ENCODE results near the gene PPM1H.
A peak's percentile ranks its signal among the peaks of the same experiment; 100 is the strongest.

Gene PPM1H

GRCh38 chr12:62713723-62714122, 221.2 kb downstream of the PPM1H start:
- DNase-seq (ENCODE audit: low read depth) = no peak

DNA sequence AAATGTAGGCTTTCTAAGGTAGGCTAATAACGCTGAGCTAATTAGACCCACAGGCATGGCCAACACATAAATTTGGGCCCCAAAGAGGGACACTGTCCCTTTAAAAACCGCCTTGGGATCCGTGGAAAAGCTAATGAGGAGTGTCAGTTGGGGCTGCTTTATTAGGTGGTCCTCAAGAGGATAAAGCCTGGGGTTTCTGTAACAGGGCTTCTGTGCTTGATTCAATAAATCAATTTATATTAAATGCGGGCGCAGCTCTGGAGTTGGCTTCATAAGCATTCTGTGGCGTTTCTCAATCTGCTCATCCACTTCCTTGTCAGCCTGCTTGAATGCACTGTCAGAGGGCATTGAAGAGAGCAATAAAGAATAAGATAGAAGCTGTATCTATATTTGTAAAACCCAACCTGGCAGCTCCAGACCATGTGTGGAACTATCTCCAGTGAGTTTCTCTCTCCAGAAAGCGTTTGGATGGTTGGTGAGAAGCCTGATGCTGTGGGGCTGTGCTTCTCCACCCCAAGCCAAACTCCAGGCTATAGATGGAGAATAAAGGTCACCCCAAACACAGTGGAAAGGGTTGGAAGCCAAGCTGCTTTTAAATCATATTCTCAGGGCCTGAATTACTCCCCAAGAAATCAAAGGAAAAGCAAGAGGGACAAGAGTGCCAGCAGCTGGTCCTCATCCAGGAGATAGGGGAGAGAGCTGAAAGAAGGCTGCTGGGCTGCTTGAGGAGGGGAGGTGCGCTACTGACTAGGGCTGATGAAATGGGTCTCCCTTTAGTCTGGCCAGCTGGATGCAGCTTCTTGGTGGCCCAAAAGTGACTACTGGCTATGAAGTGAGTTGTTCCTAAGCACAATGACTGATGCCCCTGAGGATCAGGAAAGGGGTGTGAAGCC, 222.0 kb downstream of the PPM1H start:
- no peak for DNase-seq (ENCODE audit: low read depth)

DNA sequence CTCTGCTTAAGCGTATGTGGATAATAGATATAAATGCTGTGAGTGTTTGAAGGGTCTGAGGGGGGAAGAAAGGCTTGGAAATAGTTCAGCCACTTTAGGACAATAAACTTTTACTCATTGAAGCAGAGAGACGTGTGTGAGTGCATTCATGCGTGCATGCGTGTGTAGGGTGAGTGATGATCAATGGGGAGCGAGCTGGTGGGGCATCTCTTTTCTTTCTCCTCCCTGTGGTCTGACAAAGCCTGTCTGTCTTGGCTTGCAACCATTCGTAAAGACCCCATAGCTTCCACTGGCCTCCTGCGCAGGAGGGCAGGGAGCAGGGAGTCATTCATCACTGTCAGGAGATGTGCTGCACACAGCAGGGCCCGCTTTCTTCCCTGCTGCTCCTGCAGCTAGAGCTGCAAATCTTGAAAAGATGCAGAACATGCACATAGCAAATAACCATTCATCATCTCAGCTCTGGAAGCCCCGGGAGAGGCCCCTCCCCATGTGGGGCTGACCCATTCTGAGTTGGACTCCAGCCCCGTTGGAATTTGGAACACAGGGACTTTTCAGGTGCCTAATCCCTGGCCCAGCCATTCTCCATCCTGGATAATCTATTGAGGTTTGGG, 223.2 kb downstream of the PPM1H start:
- no peak for DNase-seq (ENCODE audit: low read depth)

DNA sequence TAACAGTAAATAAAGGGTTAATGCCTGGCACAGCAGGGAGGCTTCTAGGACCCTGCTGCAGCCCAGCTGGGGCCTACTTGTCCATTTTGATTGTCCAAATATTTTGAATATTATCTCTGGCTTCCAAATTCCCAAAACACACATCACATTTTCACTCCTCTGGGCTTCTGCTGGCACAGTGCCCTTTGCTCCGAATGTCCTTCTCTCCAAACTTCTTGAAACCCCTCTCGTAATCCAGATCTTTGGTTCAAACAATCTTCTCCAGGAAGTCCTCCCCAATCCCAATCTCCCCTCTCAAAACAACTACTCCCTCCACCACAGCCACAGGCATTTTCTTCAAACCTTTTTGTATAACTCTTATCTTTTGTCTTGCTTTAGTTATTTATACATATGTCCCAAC, 225.6 kb downstream of the PPM1H start:
- no peak for DNase-seq (ENCODE audit: low read depth)

DNA sequence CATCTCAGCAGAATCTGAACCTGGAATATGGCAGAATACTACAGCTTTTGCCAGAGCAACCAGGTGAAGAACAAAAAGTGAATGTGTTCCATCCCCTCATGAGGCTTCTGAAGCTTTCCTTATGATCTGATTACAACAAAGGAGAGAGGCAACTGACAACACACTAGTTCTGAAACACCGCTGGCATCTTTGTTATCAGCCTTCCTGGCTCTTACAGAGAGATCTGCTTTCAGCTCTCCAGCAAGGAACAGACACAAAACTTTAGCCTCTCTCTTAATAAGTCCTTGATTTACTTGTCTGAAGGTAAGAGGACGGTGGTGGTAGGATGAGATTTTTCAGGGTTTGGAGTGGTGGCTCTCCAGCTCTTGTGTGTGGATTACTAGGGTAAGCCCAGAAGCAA, 227.0 kb downstream of the PPM1H start:
- DNase-seq (ENCODE audit: low read depth) = no peak

DNA sequence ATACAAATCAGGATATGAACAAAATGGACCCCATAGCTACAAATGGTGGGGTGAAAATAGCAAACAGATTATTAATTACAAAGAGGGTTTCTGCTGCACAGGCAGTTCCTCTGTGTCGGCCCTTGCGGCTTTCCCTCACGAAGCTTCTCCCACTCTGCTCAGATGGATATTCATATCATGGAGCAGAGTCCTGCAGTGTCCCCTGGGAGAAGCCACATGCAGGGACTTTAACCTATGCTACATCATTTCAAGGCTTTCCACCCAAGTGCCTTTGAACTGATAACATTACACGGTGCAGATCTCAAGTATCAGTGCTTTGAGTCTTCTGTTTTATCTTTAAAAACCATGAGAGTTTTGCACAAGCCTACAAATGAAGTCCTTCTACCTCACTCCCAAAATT, 229.1 kb downstream of the PPM1H start:
- no peak for DNase-seq (ENCODE audit: low read depth)

DNA sequence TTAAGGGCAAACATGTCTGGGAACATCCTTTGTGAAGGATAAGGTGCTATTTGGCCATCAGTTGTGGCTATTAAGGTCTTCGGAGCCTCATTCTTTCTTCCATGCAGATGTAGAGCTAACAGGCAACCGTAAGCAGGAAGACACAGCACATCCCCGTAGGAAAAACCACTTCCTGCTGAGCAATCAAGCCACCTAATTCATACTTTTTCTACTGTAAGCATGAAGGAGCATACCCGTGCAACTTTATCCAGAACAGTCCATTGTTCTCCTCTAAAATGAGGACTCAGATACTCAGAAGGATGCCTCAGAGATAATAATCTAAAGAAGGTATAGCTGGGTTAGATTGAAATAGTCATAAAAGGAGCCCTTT, 232.0 kb downstream of the PPM1H start:
- no peak for DNase-seq (ENCODE audit: low read depth)

- DNase-seq (ENCODE audit: low read depth) = no peak
Observed at GRCh38 chr12:62701492-62701891, 233.5 kb downstream of the PPM1H start.

- DNase-seq (ENCODE audit: low read depth) = no peak
Observed at GRCh38 chr12:62700091-62700880, 234.7 kb downstream of the PPM1H start.

- DNase-seq (ENCODE audit: low read depth) = peak; percentile 55
Observed at GRCh38 chr12:62698701-62699101, 236.2 kb downstream of the PPM1H start.

GRCh38 chr12:62697893-62698292, 237.1 kb downstream of the PPM1H start:
- DNase-seq (ENCODE audit: low read depth) = peak; percentile 65

DNA sequence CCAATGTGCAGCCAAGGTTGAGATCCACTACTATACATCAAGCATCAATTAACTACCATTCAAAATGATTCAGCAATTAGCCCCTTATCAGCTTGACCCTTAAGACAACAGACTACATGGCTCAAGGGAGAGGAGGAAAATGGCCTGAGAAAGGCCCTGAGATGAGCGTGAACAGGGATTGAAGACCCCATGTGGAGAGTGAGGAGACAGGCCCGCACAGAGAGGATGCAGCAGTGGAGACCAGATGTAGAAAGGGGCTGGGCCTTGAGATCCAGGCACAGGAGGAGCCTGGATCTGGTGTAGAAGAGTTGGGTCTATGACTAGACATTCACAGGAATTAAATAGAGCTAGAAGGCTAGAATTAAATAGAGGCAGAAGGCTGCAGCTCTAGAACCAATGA, 239.3 kb downstream of the PPM1H start:
- DNase-seq (ENCODE audit: low read depth) = no peak

DNA sequence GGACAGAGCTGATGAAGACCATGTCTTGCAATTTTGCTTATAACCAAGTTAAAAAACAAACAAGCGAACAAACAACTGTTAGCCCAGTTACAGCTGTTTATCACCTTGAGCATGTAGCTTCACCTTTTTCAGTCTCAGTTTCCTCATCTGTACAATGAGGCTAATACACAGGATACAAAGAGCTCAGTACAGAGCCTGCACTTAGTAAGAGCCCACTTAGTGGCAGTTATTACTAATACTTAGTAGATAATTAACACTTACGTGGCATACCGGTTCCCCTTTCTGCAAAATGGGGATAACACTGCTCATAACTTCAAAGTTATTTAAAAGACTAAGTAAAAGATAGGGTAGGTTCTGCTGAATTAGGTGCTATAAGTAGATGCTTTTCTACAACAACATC, 240.3 kb downstream of the PPM1H start:
- DNase-seq (ENCODE audit: low read depth) = no peak

- no peak for DNase-seq (ENCODE audit: low read depth)
Observed at GRCh38 chr12:62694116-62694515, 240.8 kb downstream of the PPM1H start.

DNA sequence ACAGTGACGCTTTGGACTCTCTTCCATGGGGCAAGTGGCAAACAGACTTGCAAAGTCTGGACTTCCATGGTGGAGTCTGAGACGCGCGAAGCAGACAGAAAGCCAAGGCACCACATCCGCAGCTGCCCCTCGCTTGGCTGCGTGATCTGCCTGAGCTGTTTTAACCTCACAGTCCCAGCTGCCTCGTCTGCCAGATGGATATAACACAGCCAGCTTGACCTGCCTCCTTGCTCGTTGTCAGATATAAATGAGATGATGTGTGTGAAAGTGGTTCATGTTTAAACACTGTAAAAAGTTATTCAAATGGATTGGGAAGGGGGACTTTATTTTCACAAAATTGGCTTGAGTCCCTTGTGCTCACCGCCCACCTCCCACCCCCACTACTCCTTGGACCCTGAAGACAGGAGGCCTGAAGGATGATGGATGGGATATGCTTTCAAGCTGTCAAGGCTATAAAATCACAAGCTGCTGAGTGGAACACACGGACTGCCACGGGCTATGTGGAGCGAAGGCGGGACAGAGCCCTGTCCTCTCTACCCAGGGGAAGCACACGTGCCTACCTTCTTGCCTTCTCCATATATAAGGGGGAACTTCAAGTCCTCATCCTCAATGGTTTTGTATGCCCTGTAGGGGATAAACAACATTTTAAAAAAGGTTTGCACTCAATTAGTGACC, 241.4 kb downstream of the PPM1H start:
- no peak for DNase-seq (ENCODE audit: low read depth)

- DNase-seq (ENCODE audit: low read depth) = peak; percentile 6
Observed at GRCh38 chr12:62692884-62693283, 242.1 kb downstream of the PPM1H start.

GRCh38 chr12:62691309-62691708, 243.6 kb downstream of the PPM1H start:
- no peak for DNase-seq (ENCODE audit: low read depth)

- peak; percentile 31 for DNase-seq (ENCODE audit: low read depth)
Observed at GRCh38 chr12:62689042-62689839, 245.7 kb downstream of the PPM1H start.

DNA sequence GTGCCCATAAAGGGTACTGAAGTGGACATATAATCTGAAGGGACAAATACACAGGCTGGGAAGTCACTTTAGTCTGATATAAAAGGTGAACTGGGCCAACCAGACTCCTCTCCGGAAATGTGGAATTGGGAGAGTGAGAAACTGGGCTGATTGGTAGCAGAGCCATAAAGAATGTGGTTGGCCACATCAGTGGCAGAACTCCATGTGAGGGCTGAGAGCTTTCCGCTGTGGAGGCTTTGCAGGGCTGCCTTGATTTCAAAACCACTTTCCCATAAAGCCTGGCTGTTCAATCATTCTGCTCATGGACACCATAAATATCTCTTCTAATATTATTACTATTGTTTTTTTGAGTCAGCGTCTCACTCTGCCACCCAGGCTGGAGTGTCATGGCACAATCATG, 248.0 kb downstream of the PPM1H start:
- DNase-seq (ENCODE audit: low read depth) = peak; percentile 81

DNA sequence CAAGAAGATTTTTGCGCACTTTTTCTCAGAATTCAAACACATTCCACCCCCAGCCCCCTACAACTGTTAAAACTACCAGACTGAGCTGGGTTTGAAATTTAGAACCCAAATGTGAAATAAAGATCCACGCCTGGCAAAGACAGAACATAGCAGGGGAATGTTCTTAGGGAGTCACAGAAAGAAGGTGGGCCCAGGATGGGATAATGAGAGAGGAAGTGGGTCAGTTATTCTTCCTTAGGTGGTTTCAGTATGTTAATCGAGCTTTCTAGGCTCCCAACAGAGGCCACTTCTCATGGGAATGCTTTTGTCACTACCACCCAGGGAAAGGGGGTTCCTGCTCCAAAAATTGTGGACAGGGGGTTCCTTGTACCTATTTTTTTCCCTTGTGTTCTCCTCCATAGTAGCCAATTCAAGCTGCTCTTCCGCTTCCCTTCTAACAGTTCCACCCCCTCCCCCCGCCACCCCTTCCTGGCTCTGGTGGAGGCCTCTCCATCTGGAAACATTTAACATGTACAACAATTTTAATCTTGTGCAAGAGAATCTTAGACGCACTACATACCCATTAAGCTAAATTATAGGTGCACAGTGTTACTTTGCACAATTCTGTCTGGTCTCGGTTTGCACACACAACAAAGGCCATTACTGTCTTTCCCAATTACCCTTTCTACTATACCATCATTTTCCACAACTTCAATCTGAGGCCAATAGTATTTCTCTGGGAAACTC, 250.2 kb downstream of the PPM1H start:
- DNase-seq (ENCODE audit: low read depth) = peak; percentile 94

Measured in fibroblast of gingiva (primary cell).